ENCODE measurements around the gene ZNF385B. TPM values are rescaled to one million over a fixed set of nuclear protein-coding genes. Genes with fewer than 3 reads are reported as not detected.
"Not testable (repeated sequence)": the region's sequence is repeated elsewhere in the genome, so short reads cannot be mapped to it uniquely, and the experiment has no call there.

ZNF385B gene
- total and polyA plus RNA-seq, 8 donors, result 1.8 to 41.4 (median 3.5) TPM; not detected in 1

- Histone ChIP-seq H3K4me3 (no peak overlapping the region), H3K27me3 (no peaks in the 10 kb centered on the region), H3K27ac (peak overlapping the region in 4 of 5 donors; percentile 18 to 56 (median 38)), H3K36me3 (peaks cover 0 to 6% (median 0%) of the 10 kb centered on the region in 4 donors), H3K9me3 (peaks cover 0 to 7% (median 4%) of the 10 kb centered on the region in 4 donors), H3K4me1 (peaks cover 0 to 8% (median 6%) of the 10 kb centered on the region in 4 donors)
- TF ChIP-seq POLR2A (IDR thresholded peaks at IDR 0.05) (no peak), POLR2AphosphoS5 (IDR thresholded peaks at IDR 0.05) (peak in 1 of 3 donors; percentile 15), EP300 (IDR thresholded peaks at IDR 0.05) (no peak), CTCF (IDR thresholded peaks at IDR 0.05) (no peak)
- intact Hi-C loops (cut with DNase I; ENCODE audit: low total_unique reads), result no loop called here
- peak; percentile 33 to 41 for DNase-seq
- 21 to 53% (median 35%) methylated on average over 4 of the region's 4 CpGs for WGBS, 5 donors
Observed at GRCh38 chr2:179460181-179460929, 401.1 kb downstream of the ZNF385B start.

- H3K27me3 ChIP-seq; intact Hi-C loops (cut with DNase I; ENCODE audit: low total_unique reads); H3K4me1 ChIP-seq; H3K27ac ChIP-seq; H3K36me3 ChIP-seq; DNase-seq; H3K4me3 ChIP-seq; H3K9me3 ChIP-seq: not testable (repeated sequence)
- 83 to 95% (median 91%) methylated on average over 5 of the region's 5 CpGs for WGBS, 5 donors
Observed at GRCh38 chr2:179458113-179458512, 403.3 kb downstream of the ZNF385B start.

GRCh38 chr2:179455824-179456223, 405.6 kb downstream of the ZNF385B start:
- H3K9me3 ChIP-seq, result peaks cover 0 to 7% (median 4%) of the 10 kb centered on the region in 4 donors
- no peak for TF ChIP-seq EP300 (IDR thresholded peaks at IDR 0.05)
- intact Hi-C loops (cut with DNase I; ENCODE audit: low total_unique reads), result no loop called here
- WGBS, 5 donors, result 88 to 95% (median 92%) methylated on average over 4 of the region's 4 CpGs
- H3K27ac ChIP-seq, result no peak overlapping the region
- no peak for DNase-seq
- peaks cover 0 to 8% (median 5%) of the 10 kb centered on the region in 4 donors for H3K4me1 ChIP-seq
- no peaks in the 10 kb centered on the region for H3K27me3 ChIP-seq
- H3K36me3 ChIP-seq, result peaks cover 0 to 6% (median 0%) of the 10 kb centered on the region in 4 donors
- H3K4me3 ChIP-seq, result no peak overlapping the region

GRCh38 chr2:179455172-179455524, 406.3 kb downstream of the ZNF385B start:
- TF ChIP-seq EP300 (IDR thresholded peaks at IDR 0.05), result no peak
- TF ChIP-seq POLR2AphosphoS5 (IDR thresholded peaks at IDR 0.05), result no peak
- no peak for TF ChIP-seq CTCF (IDR thresholded peaks at IDR 0.05)
- TF ChIP-seq POLR2A (IDR thresholded peaks at IDR 0.05), result no peak
- intact Hi-C loops (cut with DNase I; ENCODE audit: low total_unique reads), result no loop called here
- Histone ChIP-seq H3K36me3 (peaks cover 0 to 6% (median 0%) of the 10 kb centered on the region in 4 donors), H3K4me1 (peaks cover 0 to 5% (median 0%) of the 10 kb centered on the region in 4 donors), H3K9me3 (peaks cover 0 to 7% (median 4%) of the 10 kb centered on the region in 4 donors), H3K4me3 (no peak overlapping the region), H3K27ac (no peak overlapping the region), H3K27me3 (no peaks in the 10 kb centered on the region)
- no peak for DNase-seq
- WGBS, 5 donors, result 65 to 95% (median 82%) methylated on average over 4 of the region's 4 CpGs

GRCh38 chr2:179454443-179455171, 406.8 kb downstream of the ZNF385B start:
- Histone ChIP-seq H3K36me3 (peaks cover 0 to 6% (median 0%) of the 10 kb centered on the region in 4 donors), H3K9me3 (peaks cover 0 to 7% (median 4%) of the 10 kb centered on the region in 4 donors), H3K4me1 (no peaks in the 10 kb centered on the region), H3K27ac (no peak overlapping the region), H3K4me3 (no peak overlapping the region), H3K27me3 (no peaks in the 10 kb centered on the region)
- DNase-seq, result no peak
- intact Hi-C loops (cut with DNase I; ENCODE audit: low total_unique reads), result no loop called here
- no peak for TF ChIP-seq CTCF (IDR thresholded peaks at IDR 0.05)
- no peak for TF ChIP-seq POLR2AphosphoS5 (IDR thresholded peaks at IDR 0.05)

Measured in stomach (tissue), 9 donors.